Sigmoid colon (tissue), 4 donors: ENCODE data around the gene GET4.
"Not testable (repeated sequence)": the region's sequence is repeated elsewhere in the genome, so short reads cannot be mapped to it uniquely, and the experiment has no call there.

ENCODE experiments used
- POLR2A ChIP-seq, 2 donors: fragments of 450-650 bp; IDR thresholded peaks; one replicate each; pipeline ENCODE4 v1.6.1; 2016; ENCODE audit warnings: antibody characterized with exemption in 2 of 2, mild to moderate bottlenecking in 2 of 2, moderate library complexity in 2 of 2
- POLR2AphosphoS5 ChIP-seq, 4 donors: sonication (generic); formaldehyde crosslinking; IDR thresholded peaks; one replicate each; pipeline ENCODE4 v1.6.1; 2017; ENCODE audit warnings: antibody characterized with exemption in 4 of 4

GRCh38 chr7:924042-924441 lies 47.7 kb downstream of the GET4 start:
- TF ChIP-seq POLR2AphosphoS5, POLR2A (IDR thresholded peaks at IDR 0.05): not testable (repeated sequence)
